GM12874 (cell line): ENCODE results near the gene CACFD1.

Experiments
- CTCF ChIP-seq: IDR thresholded peaks from 2 replicates; pipeline ENCODE4 v1.5.1; 2011; ENCODE audit warnings: low read depth, mild to moderate bottlenecking, control low read depth, low read length, moderate library complexity; ENCODE audit not compliant: insufficient read depth

Gene CACFD1

GRCh38 chr9:133459476-133460404, at the start of gene CACFD1:
Gene CACFD1, plus strand, starts transcription at chr9:133459978. Its CDS starts 89 bp downstream, at chr9:133460067.
- no peak for TF ChIP-seq CTCF

- TF ChIP-seq CTCF, result no peak
These were observed 44.6 kb upstream of the CACFD1 start for GRCh38 chr9:133415170-133415569.

- TF ChIP-seq CTCF, result no peak
These were observed 42.0 kb upstream of the CACFD1 start, which contains the start of gene REXO4 for GRCh38 chr9:133417541-133418461. Gene REXO4, minus strand, starts transcription at chr9:133418010. Its CDS starts 166 bp downstream, at chr9:133417844.

- TF ChIP-seq CTCF, result no peak
These were observed 40.8 kb upstream of the CACFD1 start for GRCh38 chr9:133419005-133419404.

- no peak for TF ChIP-seq CTCF
These were observed 39.4 kb upstream of the CACFD1 start for GRCh38 chr9:133420392-133420827.

GRCh38 chr9:133421615-133422542, 37.9 kb upstream of the CACFD1 start, which contains the start of gene ADAMTS13:
Gene ADAMTS13, plus strand, starts transcription at chr9:133422367. Its CDS starts 77 bp downstream, at chr9:133422444.
- TF ChIP-seq CTCF, result peak; percentile 54; the same call in 1 of the 2 replicates
